GM06990 (cell line): ENCODE data around the gene FAM241B.

ENCODE experiments used
- DNase-seq: peaks from one replicate; pipeline ENCODE4 v3.0.0-alpha.2; 2011; ENCODE audit not compliant: insufficient read length; ENCODE audit errors: extremely low read depth
- H3K27me3 ChIP-seq: replicated peaks from 2 replicates; pipeline ENCODE4 v1.6.0; 2011; ENCODE audit warnings: low read length; ENCODE audit not compliant: control insufficient read depth, insufficient read depth
- H3K36me3 ChIP-seq: 2 replicates; pipeline ENCODE4 v1.5.1; 2011; ENCODE audit warnings: low read length; ENCODE audit not compliant: control insufficient read depth, insufficient read depth
- H3K4me3 ChIP-seq: replicated peaks from 2 replicates; pipeline ENCODE4 v1.5.1; 2011; ENCODE audit warnings: low read depth, mild to moderate bottlenecking, control low read depth, low read length
- CTCF ChIP-seq: IDR thresholded peaks from 2 replicates; pipeline ENCODE4 v1.5.1; 2011; ENCODE audit warnings: low read length, control low read depth, mild to moderate bottlenecking, inconsistent platforms; ENCODE audit not compliant: insufficient read depth, poor library complexity, severe bottlenecking

Gene FAM241B

GRCh38 chr10:69645296-69646184 lies 15.5 kb downstream of the FAM241B start:
- Histone ChIP-seq H3K27me3 (no peaks in the 10 kb centered on the region; the same call in none of the 2 replicates), H3K4me3 (no peak overlapping the region), H3K36me3 (no peaks in the 10 kb centered on the region)
- DNase-seq: no peak
- no peak for TF ChIP-seq CTCF

- DNase-seq: no peak
- Histone ChIP-seq H3K27me3 (no peaks in the 10 kb centered on the region; the same call in none of the 2 replicates), H3K36me3 (no peaks in the 10 kb centered on the region), H3K4me3 (no peak overlapping the region)
- no peak for TF ChIP-seq CTCF
Observed at GRCh38 chr10:69646185-69647060, 16.4 kb downstream of the FAM241B start.

GRCh38 chr10:69647126-69647525 lies 17.1 kb downstream of the FAM241B start:
- no peak for TF ChIP-seq CTCF
- Histone ChIP-seq H3K4me3 (no peak overlapping the region), H3K27me3 (no peaks in the 10 kb centered on the region; the same call in 1 of the 2 replicates), H3K36me3 (no peaks in the 10 kb centered on the region)
- DNase-seq: no peak

DNA sequence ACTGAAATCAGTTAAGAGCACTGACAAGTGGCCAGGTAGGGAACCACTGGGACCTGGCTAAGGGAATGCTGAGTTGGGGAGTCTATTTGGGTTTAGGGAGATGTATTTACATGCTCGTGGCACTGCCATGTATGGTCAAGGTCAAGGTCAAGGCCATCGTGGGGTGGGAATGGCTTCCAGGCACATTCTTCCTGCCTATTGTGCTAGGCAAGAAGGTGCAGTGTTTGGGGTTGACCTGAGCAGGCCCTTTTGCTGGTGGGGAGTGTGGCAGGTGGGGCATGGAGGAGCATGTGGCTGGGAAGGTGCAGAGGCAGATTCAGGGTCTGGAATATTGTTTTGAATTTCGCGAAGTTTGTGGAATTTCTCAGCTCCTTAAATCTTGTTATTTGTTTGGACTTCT lies 17.8 kb downstream of the FAM241B start:
- Histone ChIP-seq H3K36me3 (no peaks in the 10 kb centered on the region), H3K27me3 (no peaks in the 10 kb centered on the region), H3K4me3 (no peak overlapping the region)
- no peak for TF ChIP-seq CTCF
- no peak for DNase-seq

DNA sequence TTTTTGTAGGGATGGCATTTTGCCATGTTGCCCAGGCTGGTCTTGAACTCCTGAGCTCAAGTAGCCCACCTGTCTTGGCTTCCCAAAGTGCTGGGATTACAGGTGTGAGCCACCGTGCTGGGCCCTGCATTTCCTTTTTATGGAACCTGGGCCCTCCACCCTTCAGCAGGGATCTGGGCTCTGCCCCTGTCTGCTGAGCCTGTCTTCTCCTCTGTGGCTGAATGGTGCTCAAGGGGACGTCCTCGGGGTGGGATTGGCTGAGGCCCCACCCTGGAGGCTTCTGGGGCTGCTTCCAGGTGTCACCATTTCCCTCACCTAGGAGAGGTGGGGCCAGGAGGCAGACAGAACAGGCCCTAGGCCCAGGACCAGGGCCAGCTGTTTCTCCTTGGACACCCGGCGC lies 18.4 kb downstream of the FAM241B start:
- no peak for TF ChIP-seq CTCF
- no peaks in the 10 kb centered on the region for H3K27me3 ChIP-seq
- no peaks in the 10 kb centered on the region for H3K36me3 ChIP-seq
- DNase-seq: no peak
- H3K4me3 ChIP-seq: no peak overlapping the region
